GM21360 (cell line): Measurements from ENCODE around the gene OPN3.
"Not testable (repeated sequence)": the region's sequence is repeated elsewhere in the genome, so short reads cannot be mapped to it uniquely, and the experiment has no call there.

Experiments
- ATAC-seq: cut with Tn5 transposase; IDR thresholded peaks from one replicate; pipeline ENCODE4 v1.9.1; 2021; ENCODE audit warnings: mild to moderate bottlenecking, moderate library complexity; ENCODE audit not compliant: unreplicated experiment

Gene OPN3, protein sequence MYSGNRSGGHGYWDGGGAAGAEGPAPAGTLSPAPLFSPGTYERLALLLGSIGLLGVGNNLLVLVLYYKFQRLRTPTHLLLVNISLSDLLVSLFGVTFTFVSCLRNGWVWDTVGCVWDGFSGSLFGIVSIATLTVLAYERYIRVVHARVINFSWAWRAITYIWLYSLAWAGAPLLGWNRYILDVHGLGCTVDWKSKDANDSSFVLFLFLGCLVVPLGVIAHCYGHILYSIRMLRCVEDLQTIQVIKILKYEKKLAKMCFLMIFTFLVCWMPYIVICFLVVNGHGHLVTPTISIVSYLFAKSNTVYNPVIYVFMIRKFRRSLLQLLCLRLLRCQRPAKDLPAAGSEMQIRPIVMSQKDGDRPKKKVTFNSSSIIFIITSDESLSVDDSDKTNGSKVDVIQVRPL

DNA sequence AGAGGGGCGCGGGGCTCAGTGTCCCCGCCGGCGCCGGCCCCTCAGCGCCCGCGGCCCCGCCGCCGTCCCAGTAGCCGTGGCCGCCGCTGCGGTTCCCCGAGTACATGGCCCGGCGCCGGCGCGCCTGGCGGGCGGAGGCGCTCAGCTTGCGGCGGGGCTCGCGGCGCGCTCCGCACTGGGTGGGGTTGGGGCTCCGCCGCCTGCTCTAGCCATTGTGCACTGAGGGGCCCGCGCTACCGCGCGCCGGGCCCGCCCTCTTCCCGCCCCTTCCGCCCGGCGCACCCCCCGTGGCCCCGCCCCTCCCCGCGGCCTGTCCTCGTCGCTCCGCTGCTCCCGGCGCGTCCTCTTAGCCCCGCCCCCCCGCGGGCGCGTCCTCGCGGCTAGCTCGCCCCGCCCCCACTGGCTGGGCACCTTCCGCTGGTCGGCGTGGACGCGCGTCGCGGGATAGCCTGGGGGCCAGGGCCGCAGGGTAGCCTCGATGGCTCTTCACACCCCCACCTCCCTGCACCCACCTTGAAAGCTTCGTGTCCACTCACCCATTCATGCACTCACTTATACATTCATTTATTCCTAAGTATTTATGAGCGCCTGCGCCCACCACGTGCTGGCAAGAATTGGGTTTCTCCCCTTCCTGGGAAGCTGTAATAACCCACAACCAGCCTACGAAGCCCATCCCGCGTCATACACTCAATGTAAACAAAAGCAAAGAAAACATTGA, at the start of gene OPN3, which contains the start of gene CHML:
OPN3 (minus strand) TSS at position 221 of the 718 bp plus-strand sequence; CDS start at position 106, 115 bp downstream.
CHML (minus strand) TSS at position 221 of the 718 bp plus-strand sequence. CDS start 4,603 bp downstream, outside the sequence.
- peak; percentile 93 for ATAC-seq

DNA sequence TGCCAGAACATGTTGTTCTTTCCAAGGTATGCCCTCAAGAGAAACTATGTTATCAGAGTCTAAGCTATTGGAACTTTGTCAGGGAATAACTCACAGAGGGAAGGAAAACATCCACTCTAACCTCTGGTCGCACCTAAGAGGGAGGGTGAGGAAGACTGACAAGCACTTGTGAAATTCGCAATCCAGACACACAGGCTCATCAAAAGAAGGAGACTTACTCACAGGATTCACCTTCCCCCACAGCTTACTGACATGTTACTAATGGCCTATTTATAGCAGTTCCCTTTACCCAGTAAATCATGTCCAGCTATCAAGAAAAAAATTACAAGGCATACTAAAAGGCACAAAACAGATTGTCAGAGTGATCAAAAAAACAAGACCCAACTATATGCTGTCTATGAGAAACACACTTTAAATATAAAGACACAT, 48.8 kb upstream of the OPN3 start:
- no peak for ATAC-seq

DNA sequence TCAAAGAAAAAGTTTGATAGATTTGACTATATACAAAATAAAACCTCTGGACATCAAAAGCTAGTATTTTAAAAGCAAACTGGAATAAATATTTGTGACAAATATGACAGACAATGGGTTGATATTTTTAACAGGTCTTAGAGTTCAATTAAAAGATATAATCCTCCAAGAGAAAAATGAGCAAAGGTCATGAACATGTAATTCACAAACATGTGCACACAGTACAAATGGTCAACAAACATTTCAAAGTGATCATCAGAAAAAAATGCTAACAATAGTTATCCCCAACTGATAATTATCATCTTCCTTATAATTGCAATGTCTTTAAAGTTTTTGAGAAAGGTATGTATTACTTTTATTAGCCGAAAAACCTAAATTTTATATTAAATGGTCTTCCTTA, 43.9 kb upstream of the OPN3 start:
- ATAC-seq, result no peak

DNA sequence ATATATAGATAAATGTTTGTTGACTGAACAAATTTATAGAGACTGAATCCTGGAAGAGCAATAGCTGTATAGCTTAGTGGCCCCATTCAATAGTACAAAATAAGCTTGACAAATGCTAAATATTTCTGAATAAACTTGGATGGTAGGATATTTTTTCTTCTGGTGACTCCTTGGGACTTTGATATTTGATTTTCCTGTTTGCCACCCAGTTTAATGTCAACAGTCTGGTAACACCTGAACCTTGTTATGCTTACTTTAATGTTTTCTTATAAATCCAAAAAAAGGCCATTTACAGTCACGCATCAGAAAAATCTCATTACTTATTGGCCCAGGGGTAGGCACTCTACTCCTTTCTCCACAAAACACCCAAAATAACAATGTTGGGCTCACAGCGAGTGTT, 42.8 kb upstream of the OPN3 start:
- ATAC-seq, result no peak

GRCh38 chr1:241681861-241682448, 41.8 kb upstream of the OPN3 start:
- not testable (repeated sequence) for ATAC-seq

DNA sequence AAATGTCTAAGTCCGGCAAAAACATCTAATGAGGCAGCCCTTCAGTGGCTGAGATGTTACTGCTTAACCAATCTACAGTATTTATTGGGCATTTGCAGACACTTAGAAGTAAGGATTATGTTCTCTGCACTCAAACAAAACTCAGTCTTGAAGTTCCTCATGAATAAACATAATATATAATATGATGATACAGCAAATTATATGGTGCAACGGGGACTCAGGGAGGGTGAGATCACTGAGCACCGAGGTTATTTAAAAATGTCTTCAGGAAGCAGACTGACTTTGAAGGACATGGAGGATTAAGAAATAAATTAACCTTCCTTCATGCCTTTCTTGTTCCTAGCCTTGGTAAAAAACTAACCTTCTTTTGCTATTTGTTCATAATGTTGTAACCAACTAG, 39.8 kb upstream of the OPN3 start:
- no peak for ATAC-seq

DNA sequence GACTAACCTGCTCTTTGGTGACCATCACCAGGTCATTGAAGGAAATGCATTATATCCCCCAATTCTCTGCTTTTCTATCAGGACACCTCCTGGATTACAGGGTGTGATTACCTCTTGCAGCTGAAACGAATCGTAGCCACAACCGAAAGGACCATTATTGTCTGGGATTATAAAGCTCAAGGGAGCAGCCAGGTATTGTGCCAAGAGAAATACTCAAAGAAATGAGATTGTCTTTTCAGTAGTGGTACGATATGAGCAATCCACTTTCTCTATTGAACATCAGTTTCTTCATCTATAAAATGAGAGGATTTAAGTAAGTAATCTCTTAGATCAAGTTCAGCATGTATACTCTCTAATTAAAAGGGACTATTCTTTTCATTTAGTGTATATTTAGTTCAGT, 39.2 kb upstream of the OPN3 start:
- ATAC-seq, result no peak

- no peak for ATAC-seq
Measured at GRCh38 chr1:241678536-241678935, 38.4 kb upstream of the OPN3 start.

DNA sequence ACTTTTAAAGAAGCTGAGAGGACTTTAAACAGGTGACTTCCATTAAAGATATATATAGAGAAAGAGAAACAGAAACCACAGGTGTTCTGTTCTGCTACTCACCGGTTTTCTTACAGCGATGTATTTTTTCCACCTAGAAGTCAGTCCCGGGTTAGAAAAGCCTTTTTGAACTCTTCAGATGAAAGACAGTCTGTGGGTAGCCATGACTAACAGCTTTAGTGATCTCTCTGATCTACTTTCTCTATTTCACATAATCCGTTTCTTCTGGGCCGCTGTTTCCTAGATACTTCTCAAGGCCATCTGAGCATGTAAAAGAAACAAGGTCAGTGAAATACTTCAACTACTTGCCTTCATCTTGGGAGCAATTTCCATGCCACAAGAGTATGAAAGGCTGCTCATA, 37.0 kb upstream of the OPN3 start:
- ATAC-seq, result peak; percentile 95

DNA sequence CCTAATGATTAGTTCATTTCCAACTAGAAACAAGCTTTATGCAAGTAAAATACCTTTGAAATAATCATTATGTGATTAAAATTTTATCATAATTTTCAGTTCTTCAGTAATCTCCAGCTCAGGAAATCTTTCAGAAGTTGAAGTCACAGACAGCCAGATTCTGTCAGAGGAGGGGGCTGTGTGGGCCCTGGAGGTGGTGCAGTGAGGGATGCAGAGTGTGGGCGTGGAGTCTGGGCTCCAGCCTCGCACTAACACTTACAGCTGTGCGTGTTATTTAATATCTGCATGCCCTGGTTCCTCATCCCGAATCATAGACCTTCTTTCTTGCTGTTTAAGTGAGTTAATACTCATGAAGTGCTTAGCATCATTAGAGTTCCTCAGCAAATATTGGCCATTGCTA, 35.8 kb upstream of the OPN3 start:
- no peak for ATAC-seq

DNA sequence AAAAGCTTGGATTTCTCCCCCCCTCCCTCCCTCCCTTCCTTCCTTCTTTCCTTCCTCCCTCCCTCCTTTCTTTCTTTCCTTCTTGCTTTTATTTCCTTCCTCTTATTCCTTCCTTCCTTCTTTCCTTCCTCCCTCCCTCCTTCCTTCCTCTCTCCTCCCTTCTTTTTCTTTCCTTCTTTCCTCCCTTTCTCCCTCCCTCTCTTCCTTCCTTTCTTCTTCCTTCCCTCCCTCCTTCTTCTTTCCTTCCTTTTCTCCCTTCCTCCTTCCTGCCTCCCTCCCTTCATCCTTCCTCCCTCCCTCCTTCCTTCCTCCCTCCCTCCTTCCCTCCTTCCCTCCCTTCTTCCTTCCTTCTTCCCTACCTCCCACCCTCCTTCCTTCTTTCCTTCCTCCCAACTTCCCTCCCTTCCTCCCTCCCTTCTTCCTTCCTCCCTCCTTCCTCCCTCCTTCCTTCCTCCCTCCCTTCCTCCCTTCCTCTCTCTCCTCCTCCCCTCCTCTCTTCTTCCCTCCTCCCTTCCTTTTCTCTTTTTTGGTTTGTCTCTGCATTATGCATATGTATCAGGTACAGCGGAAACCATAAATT, 34.7 kb upstream of the OPN3 start:
- ATAC-seq, result no peak

DNA sequence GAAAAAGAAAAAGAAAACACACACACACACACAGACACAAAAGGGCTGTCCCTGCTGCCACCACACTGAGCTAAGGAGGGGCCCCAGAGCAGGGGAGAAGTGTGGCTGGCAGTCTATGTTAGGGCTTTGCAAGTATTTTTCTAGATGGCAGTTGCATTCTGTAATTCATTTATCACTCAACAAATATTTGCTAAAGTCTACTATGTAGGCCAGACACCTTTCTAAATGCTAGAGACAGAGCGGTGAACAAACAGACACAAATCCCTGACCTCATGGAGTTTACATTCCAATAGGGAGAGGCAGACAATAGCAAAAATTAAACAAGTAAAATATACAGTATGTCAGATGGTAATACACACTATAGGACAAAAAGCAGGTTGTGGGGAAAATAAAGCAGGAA, 32.1 kb upstream of the OPN3 start:
- no peak for ATAC-seq

- ATAC-seq, result no peak
Measured at GRCh38 chr1:241666419-241666818, 26.2 kb upstream of the OPN3 start.

DNA sequence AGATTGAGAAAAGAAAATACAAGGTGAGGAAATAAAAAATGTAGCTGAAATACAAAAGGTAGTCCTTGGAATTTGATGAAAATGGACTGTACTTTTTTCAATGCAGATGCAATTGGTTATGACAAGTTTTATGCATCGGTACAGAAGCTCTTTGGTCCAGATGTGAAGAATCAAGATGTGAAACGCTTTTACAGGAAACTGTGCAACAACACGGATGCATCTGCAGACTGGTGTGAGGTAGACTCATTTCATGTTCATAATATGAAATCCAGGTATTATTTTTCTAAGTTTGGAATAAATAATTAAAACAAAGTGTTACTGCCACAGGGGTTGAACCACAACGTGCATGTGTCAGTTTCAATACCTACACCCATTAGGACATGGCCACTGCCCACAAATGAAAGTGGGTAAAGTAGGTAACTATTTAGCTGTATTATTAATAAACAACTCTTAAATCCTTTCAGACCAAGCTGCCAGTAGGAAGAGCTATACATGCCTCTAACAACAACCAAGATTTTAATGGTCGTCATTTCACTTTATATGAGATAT, 20.3 kb upstream of the OPN3 start:
- ATAC-seq, result no peak

GRCh38 chr1:241659016-241659415, 18.8 kb upstream of the OPN3 start:
- ATAC-seq, result not testable (repeated sequence)

- ATAC-seq, result no peak
Measured at GRCh38 chr1:241658081-241658793, 18.1 kb upstream of the OPN3 start.

DNA sequence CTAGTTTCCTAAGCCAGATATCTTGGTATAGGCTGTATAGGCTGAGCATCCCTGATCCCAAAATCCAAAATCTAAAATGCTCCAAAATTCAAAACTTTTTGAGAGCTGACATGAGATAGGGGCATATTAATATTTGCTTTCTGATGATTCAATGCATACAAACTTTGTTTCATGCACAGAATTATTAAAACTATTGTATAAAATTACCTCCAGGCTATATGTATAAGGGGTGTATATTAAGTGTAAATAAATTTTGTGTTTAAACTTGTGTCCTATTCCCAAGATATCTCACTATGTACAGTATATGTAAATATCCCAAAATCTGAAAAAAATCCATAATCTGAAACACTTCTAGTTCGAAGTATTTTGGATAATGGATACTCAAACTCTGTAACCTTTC, 14.5 kb upstream of the OPN3 start:
- no peak for ATAC-seq

- ATAC-seq, result no peak
Measured at GRCh38 chr1:241654019-241654418, 13.8 kb upstream of the OPN3 start.

DNA sequence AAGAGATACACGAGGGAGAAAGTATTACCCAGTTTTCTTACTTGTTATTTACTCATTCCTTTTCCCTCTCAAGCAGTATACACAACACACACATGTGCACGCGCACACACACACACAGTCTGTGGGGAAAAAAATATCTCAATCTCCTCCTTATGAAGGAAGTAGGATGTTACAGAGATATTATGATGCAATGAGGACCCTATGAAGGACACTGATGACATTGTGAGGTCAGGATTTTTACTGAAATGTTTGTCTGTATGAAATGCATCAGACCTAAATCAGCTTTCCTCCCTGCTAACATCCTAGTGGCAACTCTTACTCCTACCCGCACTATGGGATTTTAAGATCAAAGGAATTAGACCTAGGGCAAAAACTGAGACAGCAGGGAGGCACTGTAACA, 11.8 kb upstream of the OPN3 start, which contains the start of gene WDR64:
WDR64 (plus strand) TSS at position 270 of the 400 bp plus-strand sequence. CDS start 204 bp downstream, outside the sequence.
- ATAC-seq, result no peak

DNA sequence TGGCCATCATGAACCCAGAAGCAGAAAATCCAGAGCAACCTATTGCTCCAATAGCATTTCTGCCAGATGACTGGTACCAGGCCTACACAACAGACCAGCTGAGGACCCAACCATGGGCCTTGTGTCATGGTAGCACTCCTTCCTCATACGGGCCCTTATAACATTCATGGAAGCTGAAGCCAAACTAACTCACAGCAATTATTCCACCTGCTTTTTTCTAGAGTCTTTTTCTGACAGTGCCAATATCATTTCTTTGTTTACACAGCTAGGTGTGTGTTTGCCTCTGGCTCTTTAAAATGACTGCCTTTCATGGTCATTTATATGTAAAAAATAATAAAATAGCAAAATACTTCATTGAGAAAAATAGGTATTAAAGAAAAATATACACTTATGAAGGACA, 8.0 kb upstream of the OPN3 start:
- no peak for ATAC-seq
